GM12878 (cell line): ENCODE data around the gene SPPL2B. TPM values are rescaled to one million over a fixed set of nuclear protein-coding genes. Genes with fewer than 3 reads are reported as not detected.

Experiments used
- ATAC-seq: fragments of 200-7000 bp; cut with Tn5 transposase; 3 replicates; pipeline ENCODE4 v1.9.1; 2020; ENCODE audit warnings: mild to moderate bottlenecking, moderate library complexity
- BruUV-seq: library from RNA; stranded (reverse); fragments of 400-500 nt; replicated peaks from 2 replicates; lab custom pipeline; 2021; lab: Mats Ljungman, UMichigan
- CTCF ChIA-PET: fragments of 300-600 bp; sonication (Branson Sonifier 250); formaldehyde crosslinking; extraction: SDS; loops from one replicate; lab custom pipeline; 2021; ENCODE audit warnings: inconsistent platforms; lab: Yijun Ruan, JAX
- POLR2A ChIA-PET: fragments of 350-600 bp; formaldehyde crosslinking; extraction: SDS; loops from one replicate; lab custom pipeline; 2021; ENCODE audit warnings: inconsistent platforms; lab: Charles Lee
- RAD21 ChIA-PET: fragments of 300-600 bp; sonication (Branson Sonifier 250); formaldehyde crosslinking; loops from one replicate; lab custom pipeline; 2023; ENCODE audit warnings: antibody characterized with exemption; ENCODE audit not compliant: unreplicated experiment; lab: Charles Lee
- SMC1A ChIA-PET: fragments of 300-600 bp; sonication (Branson Sonifier 250); formaldehyde crosslinking; loops from one replicate; lab custom pipeline; 2023; ENCODE audit not compliant: unreplicated experiment, uncharacterized antibody; lab: Charles Lee
- DNase-seq: peaks from one replicate; pipeline ENCODE4 v3.0.0-alpha.2; 2011; ENCODE audit warnings: low read depth, low spot score
- FAIRE-seq: peaks from 3 replicates; lab custom pipeline; 2011; peaks lifted over from hg19 to GRCh38; lab: Jason Lieb, UNC
- H2AFZ ChIP-seq: 2 replicates; pipeline ENCODE4 v1.6.0; 2011; ENCODE audit warnings: low read depth, low read length, control low read depth; ENCODE audit not compliant: control insufficient read depth
- H3K27ac ChIP-seq: 2 replicates; pipeline ENCODE4 v1.5.1; 2011; ENCODE audit warnings: control low read depth; ENCODE audit not compliant: control insufficient read depth, insufficient read depth
- H3K27me3 ChIP-seq, 2 experiments: replicated peaks in 1 of 2; 2 replicates each; pipeline versions ENCODE4 v1.6.0 to v1.6.1; 2011; ENCODE audit warnings: low read length in 1 of 2; ENCODE audit not compliant: control insufficient read depth in 2 of 2, insufficient read depth in 2 of 2
- H3K36me3 ChIP-seq, 2 experiments: 2 replicates each; pipeline ENCODE4 v1.5.1; 2011; ENCODE audit warnings: low read length in 1 of 2; ENCODE audit not compliant: control insufficient read depth in 2 of 2, insufficient read depth in 2 of 2
- H3K4me1 ChIP-seq: 2 replicates; pipeline ENCODE4 v1.6.1; 2011; ENCODE audit warnings: mild to moderate bottlenecking, low read length, moderate library complexity, mixed read lengths; ENCODE audit not compliant: control insufficient read depth, insufficient read depth
- H3K4me2 ChIP-seq: 2 replicates; pipeline ENCODE4 v1.6.0; 2011; ENCODE audit warnings: control low read depth; ENCODE audit not compliant: control insufficient read depth, insufficient read depth
- H3K4me3 ChIP-seq: fragments of 200-600 bp; sonication (generic); 2 replicates; pipeline ENCODE4 v1.5.1; 2016
- H3K79me2 ChIP-seq: 2 replicates; pipeline ENCODE4 v1.6.0; 2011; ENCODE audit warnings: low read length; ENCODE audit not compliant: control insufficient read depth, insufficient read depth
- H3K9ac ChIP-seq: 2 replicates; pipeline ENCODE4 v1.8.0; 2011; ENCODE audit warnings: low read length, control low read depth, mixed read lengths; ENCODE audit not compliant: control insufficient read depth, insufficient read depth
- H3K9me3 ChIP-seq: replicated peaks from 3 replicates; pipeline ENCODE4 v1.5.1; 2011; ENCODE audit warnings: mild to moderate bottlenecking, low read length; ENCODE audit not compliant: control insufficient read depth, insufficient read depth
- H4K20me1 ChIP-seq: 2 replicates; pipeline ENCODE4 v1.6.0; 2011; ENCODE audit not compliant: control insufficient read depth, insufficient read depth
- WGBS: methylation state at CpG from one replicate; pipeline ENCODE4 v1.1.6; 2016; ENCODE audit warnings: low lambda C conversion rate; ENCODE audit not compliant: insufficient replicate concordance, insufficient coverage; ENCODE audit errors: missing lambda C conversion rate; 5-methylcytosine and 5-hydroxymethylcytosine counted together
- in situ Hi-C: fragments of 300-500 bp; cut with MboI; formaldehyde crosslinking; loops from 9 replicates; pipeline ENCODE4 v1.14.3; 2018; ENCODE audit warnings: mixed read lengths
- intact Hi-C: fragments of 100-400 bp; cut with micrococcal nuclease; formaldehyde crosslinking; loops from one replicate; pipeline ENCODE4 v1.14.2; 2022; ENCODE audit not compliant: unreplicated experiment
- polyA plus RNA-seq, 11 experiments: library from polyadenylated mRNA; depleted of rRNA in 4 of 11; unstranded in 6 of 11; stranded (reverse) in 5 of 11; fragments of >200 nt; fragmentation: Nextera tagmentation in 4 of 11; fragmentation: Illumina TruSeq in 1 of 11; extraction: Ambion mirVana in 4 of 11; extraction: Trizol in 1 of 11; gene quantifications; 1 replicate in 1 of 11; 2 replicates in 10 of 11; pipeline versions ENCODE4 v1.2.1 to v1.2.3, GENCODE V29; 2011 to 2016; ENCODE audit warnings: inconsistent platforms in 2 of 11, missing spikeins in 2 of 11, low read depth in 1 of 11
- total RNA-seq, 4 experiments: library from RNA; depleted of rRNA in 3 of 4; stranded (reverse); fragments of >200 nt in 3 of 4; fragmentation: Illumina TruSeq in 1 of 4; extraction: Trizol in 1 of 4; gene quantifications; 2 replicates each; pipeline versions ENCODE4 v1.2.1 to v1.2.3, GENCODE V29; 2013 to 2021
- TF ChIP-seq, protein P1 (sequence below): fragments of 450-650 bp; IDR thresholded peaks from 2 replicates; pipeline ENCODE4 v1.6.1; 2017; ENCODE audit warnings: mild to moderate bottlenecking, moderate library complexity
- TF ChIP-seq, protein P2 (sequence below): IDR thresholded peaks from 2 replicates; pipeline ENCODE4 v1.6.1; 2011; ENCODE audit warnings: mild to moderate bottlenecking, low read depth, low read length, moderate library complexity; ENCODE audit not compliant: insufficient replicate concordance
- TF ChIP-seq, protein P3 (sequence below): IDR thresholded peaks from 2 replicates; pipeline ENCODE4 v1.6.1; 2011; ENCODE audit warnings: borderline replicate concordance, low read depth, mild to moderate bottlenecking, moderate library complexity, low read length; ENCODE audit not compliant: insufficient read depth, poor library complexity, severe bottlenecking

Gene SPPL2B
- total and polyA plus RNA-seq, 10 of the 15 experiments (the other 5 are each of a cell fraction or from before 2014, with no cell fraction given): 0.29 to 56.5 (median 18.3) TPM

DNA sequence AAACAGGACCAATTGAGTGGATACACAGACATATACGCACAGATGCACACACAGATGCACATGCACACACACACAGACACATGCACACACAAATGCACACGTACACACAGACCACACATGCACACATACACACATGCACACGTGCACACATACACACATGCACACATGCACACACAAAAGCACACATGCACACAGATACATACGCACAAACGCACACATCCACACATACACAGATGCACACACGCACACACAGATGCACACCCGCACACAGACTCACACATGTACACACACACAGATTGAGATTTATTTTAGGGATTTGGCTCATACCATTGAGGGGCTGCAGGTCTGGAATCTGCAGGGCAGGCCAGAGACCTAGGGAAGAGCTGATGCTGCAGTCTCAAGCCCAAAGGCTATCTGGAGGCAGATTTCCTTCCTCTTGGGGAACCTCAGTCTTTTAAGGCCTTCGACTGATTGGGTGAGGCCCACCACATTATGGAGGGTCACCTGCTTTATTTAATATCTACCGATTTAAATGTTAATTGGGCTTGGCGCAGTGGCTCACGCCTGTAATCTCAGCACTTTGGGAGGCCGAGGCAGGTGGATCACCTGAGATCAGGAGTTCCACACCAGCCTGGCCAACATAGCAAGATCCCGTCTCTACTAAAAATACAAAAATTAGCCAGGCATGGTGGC lies 54.2 kb downstream of the SPPL2B start:
- RAD21 ChIA-PET: no interaction called here
- SMC1A ChIA-PET: interaction anchor here (0.8 to 2.3 kb wide), 3 partner anchors 11 to 64 kb away, joined by 3 to 12 read pairs (median 8); partner anchors contain the start of genes LSM7 and SPPL2B
- Histone ChIP-seq H3K4me2 (no peak overlapping the region), H3K27ac (no peak overlapping the region), H3K9me3 (peaks cover 4% of the 10 kb centered on the region; the same call in 2 of the 3 replicates), H3K27me3 (no peaks in the 10 kb centered on the region; a peak in 1 of 4 replicates), H2AFZ (no peak overlapping the region), H3K4me1 (peaks cover 4% of the 10 kb centered on the region; the same call in 1 of the 2 replicates), H3K36me3 (no peaks in the 10 kb centered on the region), H3K4me3 (no peak overlapping the region), H4K20me1 (no peaks in the 10 kb centered on the region), H3K9ac (no peak overlapping the region), H3K79me2 (no peaks in the 10 kb centered on the region)
- in situ Hi-C loops: no loop called here
- DNase-seq (no peak), FAIRE-seq (no peak), ATAC-seq (no peak)
- intact Hi-C loops: no loop called here
- WGBS: 82% methylated on average over 13 of the region's 13 CpGs
- CTCF ChIA-PET: interaction anchor here (1.5 kb wide), 1 partner anchor 66 kb away, joined by 3 read pairs; no protein-coding TSS in a partner anchor
- TF ChIP-seq, protein P1, sequence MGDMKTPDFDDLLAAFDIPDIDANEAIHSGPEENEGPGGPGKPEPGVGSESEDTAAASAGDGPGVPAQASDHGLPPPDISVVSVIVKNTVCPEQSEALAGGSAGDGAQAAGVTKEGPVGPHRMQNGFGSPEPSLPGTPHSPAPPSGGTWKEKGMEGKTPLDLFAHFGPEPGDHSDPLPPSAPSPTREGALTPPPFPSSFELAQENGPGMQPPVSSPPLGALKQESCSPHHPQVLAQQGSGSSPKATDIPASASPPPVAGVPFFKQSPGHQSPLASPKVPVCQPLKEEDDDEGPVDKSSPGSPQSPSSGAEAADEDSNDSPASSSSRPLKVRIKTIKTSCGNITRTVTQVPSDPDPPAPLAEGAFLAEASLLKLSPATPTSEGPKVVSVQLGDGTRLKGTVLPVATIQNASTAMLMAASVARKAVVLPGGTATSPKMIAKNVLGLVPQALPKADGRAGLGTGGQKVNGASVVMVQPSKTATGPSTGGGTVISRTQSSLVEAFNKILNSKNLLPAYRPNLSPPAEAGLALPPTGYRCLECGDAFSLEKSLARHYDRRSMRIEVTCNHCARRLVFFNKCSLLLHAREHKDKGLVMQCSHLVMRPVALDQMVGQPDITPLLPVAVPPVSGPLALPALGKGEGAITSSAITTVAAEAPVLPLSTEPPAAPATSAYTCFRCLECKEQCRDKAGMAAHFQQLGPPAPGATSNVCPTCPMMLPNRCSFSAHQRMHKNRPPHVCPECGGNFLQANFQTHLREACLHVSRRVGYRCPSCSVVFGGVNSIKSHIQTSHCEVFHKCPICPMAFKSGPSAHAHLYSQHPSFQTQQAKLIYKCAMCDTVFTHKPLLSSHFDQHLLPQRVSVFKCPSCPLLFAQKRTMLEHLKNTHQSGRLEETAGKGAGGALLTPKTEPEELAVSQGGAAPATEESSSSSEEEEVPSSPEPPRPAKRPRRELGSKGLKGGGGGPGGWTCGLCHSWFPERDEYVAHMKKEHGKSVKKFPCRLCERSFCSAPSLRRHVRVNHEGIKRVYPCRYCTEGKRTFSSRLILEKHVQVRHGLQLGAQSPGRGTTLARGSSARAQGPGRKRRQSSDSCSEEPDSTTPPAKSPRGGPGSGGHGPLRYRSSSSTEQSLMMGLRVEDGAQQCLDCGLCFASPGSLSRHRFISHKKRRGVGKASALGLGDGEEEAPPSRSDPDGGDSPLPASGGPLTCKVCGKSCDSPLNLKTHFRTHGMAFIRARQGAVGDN: no peak
- TF ChIP-seq, protein P2, sequence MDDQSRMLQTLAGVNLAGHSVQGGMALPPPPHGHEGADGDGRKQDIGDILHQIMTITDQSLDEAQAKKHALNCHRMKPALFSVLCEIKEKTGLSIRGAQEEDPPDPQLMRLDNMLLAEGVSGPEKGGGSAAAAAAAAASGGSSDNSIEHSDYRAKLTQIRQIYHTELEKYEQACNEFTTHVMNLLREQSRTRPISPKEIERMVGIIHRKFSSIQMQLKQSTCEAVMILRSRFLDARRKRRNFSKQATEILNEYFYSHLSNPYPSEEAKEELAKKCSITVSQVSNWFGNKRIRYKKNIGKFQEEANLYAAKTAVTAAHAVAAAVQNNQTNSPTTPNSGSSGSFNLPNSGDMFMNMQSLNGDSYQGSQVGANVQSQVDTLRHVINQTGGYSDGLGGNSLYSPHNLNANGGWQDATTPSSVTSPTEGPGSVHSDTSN: peak; percentile 43
- TF ChIP-seq, protein P3, sequence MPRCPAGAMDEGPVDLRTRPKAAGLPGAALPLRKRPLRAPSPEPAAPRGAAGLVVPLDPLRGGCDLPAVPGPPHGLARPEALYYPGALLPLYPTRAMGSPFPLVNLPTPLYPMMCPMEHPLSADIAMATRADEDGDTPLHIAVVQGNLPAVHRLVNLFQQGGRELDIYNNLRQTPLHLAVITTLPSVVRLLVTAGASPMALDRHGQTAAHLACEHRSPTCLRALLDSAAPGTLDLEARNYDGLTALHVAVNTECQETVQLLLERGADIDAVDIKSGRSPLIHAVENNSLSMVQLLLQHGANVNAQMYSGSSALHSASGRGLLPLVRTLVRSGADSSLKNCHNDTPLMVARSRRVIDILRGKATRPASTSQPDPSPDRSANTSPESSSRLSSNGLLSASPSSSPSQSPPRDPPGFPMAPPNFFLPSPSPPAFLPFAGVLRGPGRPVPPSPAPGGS: peak; percentile 57
- BruUV-seq: no TSS peak
- POLR2A ChIA-PET: interaction anchor here (0.6 kb wide), 1 partner anchor 17 kb away, joined by 3 read pairs; no protein-coding TSS in a partner anchor
